Measurements from ENCODE around the gene SNX25.
"Not testable (repeated sequence)": the region's sequence is repeated elsewhere in the genome, so short reads cannot be mapped to it uniquely, and the experiment has no call there.

Gene SNX25

DNA sequence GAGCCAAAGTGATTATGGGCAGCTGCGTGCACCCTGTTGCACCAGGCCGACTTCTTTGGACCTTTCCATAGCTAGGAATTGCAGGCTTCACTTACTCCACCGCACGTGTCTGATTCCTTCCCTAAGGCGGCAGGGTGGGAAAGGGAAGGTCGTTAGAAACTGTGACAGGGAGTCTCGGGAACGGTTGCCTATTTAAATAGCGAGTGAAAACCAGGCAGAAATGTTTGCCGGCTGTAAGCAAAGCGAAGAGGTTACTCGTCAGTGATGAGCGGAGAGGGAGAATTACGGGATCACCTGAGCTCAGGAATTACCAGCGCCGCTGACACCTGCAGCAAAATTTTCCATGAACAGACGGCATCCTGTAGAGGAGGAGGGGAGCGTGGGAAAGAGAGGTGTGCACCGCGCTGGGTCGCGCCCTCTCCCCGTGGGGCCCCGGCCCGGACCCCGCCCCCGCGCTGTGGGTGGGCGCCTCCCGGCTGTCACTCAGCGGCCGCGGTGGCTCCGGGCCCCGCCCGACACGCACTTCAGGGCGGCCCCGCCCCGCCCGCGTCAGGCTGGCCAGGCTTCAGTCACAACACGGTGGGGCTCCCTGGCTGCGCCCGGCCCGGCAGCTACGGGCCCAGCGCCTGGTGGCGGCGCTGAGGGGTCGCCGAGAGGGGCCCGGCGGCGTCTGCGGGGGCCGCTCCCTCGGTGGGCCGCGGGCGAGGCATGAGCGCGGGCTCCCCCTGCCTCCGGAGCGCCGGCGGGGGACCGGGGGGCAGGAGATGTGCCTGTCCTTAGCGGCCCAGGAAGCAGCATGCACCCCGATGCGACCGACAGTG is at the start of gene SNX25:
TSS of gene SNX25 (plus strand) at position 568 of the 821 bp plus-strand sequence. CDS start at position 797, 229 bp downstream.
- peak; percentile 73 for DNase-seq (ENCODE audit: low read depth)

DNA sequence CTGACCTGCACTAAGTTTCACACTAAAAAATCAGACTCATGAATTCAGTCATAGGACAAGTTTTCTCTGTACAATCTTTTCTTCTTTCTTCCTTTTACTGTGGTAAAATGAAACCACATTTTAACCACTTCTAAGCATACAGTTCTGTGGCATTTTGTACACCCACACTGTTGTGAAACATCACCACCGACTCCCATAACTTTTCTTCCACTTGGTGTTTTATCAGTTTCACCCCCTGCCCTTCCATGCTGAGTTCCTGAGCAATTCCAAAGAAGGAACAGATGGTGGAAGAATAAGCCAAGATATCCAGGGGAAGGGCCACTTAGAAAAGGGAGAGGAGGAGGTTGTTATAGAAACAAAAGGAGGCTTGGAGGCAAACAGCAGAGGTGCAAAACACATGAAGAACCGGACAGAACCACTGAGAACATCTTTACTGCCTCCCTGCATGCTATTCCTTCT is 43.8 kb upstream of the SNX25 start:
- no peak for DNase-seq (ENCODE audit: low read depth)

DNA sequence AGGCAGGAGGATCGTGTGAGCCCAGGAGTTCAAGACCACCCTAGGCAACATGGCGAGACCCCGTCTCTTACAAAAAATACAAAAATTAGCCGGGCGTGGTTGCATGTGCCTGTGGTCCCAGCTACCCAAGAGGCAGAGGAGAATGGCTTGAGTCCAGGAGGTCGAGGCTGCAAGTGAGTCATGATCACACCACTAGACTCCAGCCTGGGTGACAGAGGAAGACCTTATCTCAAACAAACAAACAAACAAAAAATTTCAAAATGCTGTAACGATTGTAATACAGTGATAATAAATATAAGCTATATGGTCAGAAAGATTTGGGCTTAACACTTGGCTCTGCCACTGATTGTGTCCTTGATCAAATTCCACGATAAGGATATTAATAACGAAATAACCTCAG is 42.2 kb upstream of the SNX25 start:
- DNase-seq (ENCODE audit: low read depth): no peak

DNA sequence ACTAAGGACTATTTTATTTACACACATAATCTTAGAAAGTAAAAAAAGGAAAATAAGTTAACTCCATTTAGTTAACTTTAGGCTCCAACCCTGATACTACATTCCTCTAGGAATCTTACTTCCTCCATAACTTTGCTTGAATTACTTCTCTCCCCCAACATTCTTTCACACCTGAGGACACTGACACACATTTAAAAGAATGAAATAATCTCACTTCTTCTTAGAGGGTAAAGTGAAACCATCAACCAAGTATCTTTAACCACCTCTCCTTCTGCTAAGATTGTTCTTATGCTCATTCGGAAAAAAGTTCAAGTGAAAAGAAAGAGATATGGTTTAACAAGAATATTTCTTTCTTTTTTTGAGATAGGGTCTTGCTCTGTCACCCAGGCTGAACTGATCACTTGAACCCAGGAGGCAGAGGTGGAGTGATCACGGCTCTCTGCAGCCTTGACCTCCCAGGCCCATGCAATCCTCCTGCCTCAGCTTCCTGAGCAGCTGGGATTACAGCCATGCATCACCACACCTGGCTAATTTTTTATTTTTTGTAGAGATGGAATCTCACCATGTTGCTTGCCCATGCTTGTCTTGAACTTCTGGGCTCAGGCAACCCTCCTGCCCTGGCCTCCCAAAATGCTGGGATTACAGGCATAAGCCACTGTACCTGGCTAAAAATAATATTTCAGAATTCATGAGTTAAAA is 37.9 kb upstream of the SNX25 start:
- no peak for DNase-seq (ENCODE audit: low read depth)

DNA sequence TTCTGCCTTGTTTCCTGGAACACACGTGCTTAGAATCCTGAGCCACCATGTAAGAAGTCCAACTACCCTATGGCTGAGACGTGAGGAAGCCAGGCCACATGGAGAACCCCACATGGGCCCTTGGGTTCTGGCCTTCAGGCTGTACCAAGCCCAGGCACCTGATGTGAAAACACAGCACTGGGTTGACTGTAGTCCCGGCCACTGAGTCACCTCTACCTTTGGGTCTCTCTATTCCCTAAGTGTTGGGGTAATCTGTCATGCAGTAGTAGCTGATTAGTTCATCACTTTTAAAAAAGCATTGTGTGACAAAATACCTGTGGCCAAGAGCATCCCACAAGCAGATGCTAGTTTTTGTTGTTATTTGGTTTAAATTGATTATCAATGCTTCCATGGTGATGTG is 29.9 kb upstream of the SNX25 start:
- no peak for DNase-seq (ENCODE audit: low read depth)

DNA sequence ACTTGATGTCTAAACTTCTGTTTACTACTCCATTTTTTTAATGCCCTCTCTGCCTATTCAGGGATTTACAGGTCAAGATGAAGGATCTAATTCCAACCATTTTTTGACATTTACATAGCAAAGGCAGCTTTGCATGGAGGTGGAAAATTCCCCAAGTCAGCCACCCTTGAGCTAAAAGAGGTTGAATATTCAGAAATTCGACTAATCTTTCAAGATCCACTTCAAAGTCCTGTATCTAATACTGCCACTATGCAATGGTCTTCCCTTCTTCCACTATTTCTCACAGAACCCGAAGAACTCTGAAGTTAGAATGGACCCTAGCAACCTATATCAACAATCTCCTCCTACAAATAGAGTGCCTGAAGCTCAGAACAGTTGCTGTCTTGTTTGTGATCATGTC is 27.2 kb upstream of the SNX25 start:
- no peak for DNase-seq (ENCODE audit: low read depth)

DNA sequence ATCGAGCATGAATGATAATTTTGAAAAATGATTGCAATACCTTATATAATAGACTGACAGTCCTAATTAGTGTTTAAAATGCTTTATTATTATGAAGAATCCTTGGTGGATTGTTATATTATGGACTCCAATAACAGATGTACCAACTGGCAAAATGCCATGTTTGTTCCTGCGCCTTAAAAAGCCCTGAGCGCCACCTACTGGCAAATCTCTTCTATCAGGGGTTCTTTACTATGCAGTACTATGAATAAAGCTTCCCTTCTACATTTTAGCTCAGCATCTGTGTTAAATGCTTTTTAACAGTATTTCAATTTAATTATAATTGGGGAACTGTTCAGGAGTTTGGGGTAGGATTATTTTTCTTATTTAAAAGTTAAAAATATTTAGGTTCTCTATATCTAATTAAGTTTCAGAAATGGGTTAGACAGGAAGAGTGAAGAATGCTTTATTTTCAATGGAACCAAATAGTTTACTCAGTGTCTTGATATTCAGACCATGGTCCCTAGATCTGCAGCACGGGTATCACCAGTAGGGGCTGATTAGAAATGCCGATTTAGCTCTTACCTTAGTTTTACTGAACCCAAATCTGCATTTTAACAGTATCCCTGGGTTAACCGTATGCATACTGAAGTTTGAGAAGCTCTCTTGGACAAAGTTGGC is 25.6 kb upstream of the SNX25 start:
- peak; percentile 72 for DNase-seq (ENCODE audit: low read depth)

DNA sequence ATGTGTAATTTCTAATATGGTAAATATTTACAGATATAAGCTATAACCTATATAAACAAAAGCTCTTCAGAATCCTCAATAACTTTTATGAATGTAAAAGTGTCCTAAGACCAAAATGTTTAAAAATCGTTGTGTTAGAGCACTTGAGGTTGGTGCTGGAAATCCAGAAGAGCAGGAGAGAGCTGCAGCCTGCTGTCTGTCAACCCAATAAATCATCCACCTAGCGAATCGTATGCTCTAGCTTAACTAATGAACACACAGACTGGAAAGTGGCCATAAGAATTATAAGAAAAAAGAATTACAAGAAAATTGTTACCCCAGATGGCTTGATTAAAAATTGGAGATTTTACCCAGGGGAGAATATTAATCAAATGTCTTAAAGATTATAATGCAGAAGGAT is 22.6 kb upstream of the SNX25 start:
- DNase-seq (ENCODE audit: low read depth): no peak

DNA sequence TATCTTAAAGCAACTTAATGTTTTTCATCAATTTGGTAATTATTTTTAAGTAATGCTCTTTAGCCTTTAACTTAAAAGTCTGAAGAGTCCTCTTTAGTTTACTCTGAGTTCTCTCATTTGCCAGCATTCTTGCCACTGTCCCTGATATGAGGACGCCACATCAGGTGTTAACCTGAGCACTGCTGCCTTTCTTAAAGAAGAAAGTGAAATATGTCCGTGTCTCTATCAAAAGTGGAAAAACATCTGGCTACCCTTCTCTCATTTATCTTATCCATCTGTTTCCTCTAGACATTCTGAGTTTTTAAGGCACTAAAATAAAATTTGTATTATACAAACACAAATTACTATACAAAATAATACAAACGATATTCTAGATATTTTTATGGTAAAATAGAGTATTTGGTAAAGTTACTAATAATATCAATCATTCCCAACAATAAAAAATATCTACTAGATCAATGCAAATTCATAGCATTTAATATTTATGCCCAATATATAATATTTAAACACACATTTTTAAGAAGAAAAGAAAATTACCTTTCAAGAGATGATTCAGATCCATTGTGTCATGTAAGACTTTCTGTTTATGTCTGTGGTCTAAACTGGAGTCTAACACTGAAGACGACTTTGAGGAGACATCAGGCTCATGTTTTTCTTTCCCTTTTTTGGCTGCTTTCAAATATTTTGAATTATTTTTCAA is 19.6 kb upstream of the SNX25 start:
- no peak for DNase-seq (ENCODE audit: low read depth)

DNA sequence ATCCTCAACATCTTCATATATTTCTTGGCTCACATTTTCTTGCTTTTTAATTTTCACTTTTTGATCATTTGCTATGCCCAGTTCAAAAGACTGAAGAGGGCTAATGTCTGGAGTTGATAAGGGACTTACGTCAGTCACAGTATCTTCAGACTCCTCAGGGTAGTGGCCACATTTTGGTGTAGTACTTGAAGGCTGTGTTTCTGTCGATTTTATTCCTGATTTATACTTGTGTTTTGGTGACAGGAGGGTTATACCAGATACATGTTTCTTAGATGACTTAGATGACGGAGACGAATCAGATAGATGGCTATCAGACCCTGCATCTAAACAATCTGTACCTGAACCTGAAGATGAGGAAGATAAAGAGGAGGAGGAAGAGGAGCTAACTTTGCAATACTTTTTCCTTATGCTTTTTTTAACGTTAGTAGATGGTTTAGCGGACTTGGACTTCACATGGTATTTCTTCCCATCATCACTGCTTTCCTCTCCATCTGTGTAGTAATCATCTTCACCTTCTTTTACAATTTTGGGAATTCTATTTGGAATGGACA is 19.0 kb upstream of the SNX25 start:
- no peak for DNase-seq (ENCODE audit: low read depth)

DNA sequence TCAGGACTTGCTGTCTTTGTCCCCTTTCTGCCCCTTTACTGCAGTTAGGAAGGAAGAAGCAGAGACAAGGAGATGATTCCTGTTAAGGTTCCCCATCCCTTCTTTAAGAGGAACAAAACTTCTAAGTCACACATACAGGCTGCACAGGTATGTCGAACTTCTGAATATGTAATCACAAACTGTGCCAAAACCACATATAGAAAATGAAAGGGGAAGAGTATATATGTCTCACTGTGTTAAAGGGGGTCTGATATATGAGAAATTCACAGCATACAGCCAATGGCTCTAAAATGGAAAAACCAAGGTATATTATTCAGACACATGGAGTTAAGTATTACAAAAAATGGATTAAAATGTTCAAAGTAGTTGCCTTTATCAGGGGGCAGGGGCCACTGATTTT is 17.3 kb upstream of the SNX25 start:
- DNase-seq (ENCODE audit: low read depth): no peak

DNA sequence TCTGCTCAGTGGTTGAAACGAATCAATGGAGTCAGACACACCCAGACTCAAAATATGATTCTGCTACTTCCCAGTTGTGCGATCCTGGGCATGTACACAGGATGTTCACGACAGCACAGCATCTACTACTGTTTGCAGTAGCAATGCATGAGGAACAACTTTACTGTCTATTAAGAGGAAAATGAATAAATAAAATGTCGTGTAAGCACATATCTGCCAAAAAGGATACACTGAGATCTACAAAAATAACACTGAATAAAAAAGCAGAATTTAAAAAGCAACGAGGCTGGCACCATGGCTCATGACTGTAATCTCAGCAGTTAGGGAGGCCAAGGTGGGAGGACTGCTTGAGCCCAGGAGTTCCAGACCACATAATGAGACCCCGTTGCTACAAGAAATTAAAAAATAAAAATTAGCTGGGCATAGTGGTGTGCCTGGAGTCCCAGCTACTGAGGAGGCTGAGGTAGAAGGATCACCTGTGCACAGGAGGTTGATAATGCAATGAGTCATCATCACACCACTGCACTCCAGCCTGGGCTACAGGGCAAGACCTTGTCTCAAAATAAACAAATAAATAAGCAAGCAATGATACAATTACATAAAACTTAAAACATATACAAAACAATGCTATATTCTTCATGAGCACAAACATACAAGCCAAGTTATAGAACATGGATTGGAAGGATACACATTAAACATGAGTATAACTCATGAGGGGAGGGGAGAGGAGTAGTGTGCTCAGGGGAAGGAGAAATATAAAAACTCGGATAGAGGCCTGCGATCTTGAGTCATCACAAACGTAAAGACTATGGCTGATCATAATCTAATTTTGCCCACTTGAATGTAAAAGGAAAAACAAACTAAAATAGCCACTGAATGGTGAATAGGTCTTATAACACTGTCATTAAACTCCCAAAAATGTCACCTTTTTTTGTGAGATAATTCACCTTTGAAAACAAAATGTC is 14.2 kb upstream of the SNX25 start:
- DNase-seq (ENCODE audit: low read depth): no peak

DNA sequence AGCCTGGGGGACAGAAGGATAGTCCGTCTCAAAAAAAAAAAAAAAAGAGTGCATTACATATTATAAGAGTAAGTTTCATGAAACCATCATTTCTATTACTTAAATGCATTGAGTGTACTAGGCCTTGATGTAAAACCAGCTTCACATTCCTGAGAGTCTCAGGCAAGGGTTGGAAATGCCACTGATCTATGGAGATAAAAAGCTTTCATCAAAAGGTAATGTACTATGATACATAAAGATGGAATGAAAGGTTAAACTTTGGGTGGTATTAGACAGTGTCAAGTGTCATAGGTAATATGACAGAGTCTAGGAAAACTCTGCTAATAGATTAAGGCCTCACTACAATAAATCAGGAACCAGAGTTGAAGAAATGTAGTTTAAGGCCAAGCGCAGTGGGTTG is 13.0 kb upstream of the SNX25 start:
- DNase-seq (ENCODE audit: low read depth): no peak

DNA sequence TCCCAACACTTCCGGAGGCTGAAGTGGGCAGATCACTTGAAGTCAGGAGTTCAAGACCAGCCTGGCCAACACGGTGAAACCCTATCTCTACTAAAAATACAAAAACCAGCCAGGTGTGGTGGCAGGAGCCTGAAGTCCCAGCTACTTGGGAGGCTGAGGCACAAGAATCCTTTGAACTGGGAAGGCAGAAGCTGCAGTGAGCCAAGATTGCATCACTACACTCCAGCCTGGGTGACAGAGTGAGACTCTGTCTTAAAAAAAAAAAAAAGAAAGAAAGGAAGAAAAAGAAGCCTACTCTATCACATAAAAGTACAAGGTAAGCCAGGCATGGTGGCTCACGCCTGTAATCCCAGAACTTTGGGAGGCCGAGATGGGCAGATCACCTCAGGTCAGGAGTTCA is 11.2 kb upstream of the SNX25 start:
- DNase-seq (ENCODE audit: low read depth): not testable (repeated sequence)

DNA sequence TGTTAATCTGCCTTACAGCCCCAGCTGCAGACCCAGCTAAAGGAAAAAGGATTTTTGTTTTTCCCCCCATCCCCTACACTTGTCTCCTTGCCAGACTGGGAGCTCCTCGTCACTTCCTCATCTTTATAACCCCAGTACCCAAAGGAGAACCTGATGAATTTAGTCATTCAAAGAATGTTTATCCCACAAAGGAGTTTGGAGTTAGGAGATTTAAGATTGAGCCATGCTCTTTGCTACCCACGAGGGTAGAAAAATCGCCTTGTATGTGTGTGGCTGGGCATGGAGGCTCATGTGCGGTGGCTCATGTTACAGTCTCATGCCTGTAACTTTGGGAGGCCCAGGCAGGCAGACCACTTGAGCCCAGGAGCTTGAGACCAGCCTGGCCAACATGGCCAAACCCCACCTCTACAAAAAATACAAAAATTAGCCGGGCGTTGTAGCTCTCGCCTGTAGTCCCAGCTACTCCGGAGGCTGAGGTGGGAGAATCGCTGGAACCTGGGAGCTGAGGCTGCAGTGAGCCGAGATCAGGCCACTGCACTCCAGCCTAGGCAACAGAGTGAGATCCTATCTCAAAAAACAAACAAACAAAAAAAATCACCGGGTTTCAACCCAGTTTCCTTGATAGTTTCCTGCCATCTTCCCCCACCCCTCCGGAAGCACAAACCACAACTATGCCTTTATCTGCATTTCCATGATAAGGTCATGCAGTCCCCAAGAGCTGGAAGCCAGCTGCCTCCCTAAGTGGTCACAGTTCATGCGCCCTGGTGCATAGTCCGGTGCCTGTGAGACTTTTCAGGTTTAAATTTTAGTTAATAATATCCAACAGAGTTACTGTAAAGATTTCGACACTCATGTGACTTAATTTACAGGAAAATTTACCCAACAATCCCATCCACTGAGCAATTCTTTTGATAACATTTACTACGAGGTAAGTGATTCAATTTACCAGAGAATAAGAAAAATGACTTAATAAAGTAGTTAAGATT is 7.1 kb upstream of the SNX25 start:
- DNase-seq (ENCODE audit: low read depth): no peak

DNA sequence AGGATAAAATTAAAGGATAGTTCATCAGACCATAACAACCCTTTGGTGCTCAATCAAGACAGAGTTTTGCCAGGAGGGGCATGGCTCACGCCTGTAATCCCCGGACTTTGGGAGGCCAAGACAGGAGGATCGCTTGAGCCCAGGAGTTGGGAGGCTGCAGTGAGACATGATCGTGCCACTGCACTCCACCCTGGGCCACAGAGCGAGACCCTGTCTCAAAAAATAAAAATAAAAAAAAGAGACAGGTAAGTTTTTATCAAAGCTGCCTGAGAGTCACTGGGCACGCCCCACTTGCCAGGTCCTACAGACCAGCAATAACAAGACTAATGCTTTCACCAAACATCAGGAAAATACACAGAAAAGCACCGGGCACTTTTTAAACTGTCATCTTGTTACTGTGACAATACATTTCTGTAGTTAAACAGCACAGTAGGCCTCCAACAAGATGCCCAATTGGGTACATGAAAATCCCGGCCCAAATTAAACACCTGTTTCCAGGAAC is 6.4 kb upstream of the SNX25 start:
- no peak for DNase-seq (ENCODE audit: low read depth)

DNA sequence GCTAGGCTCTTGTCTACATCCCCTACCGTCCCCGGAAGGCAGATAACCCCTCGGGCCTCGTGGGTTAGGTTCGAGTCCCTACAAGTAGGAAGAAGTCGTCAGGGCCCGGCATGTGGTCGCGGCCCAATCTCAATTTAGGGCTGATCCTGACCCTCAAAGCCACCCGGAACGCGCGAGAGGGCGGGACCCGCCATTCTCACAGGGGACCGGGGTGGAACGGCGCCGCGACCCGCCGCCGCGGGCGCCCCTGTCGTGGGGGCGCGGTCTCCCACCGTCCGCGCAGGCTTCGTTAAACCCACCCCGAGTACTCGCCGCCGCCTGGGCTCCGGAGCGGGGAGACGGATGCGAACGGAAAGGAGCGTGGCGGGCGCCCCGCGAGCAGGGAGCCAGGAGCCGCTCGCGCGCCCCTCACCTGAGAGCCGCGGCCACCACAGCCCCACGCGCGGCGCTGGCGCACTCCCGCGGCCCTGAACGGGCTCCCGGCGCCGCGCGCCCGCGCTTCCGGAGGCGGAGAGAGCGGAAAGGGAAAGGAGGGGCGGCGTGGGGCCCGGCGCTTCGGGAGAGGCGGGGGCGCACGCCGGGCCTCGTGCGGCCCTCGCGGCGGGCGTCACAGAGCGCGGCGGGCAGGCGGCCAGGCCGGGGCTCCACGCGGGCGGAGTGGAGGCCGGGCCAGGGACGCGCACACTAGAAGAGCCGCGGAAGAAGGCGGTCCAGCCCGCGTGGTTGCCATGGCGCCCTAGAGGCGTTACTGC is 5.7 kb upstream of the SNX25 start, which contains the start of gene CFAP97:
TSS of gene CFAP97 (minus strand) at position 515 of the 752 bp plus-strand sequence. CDS start 12,804 bp downstream, outside the sequence.
- DNase-seq (ENCODE audit: low read depth): peak; percentile 70

DNA sequence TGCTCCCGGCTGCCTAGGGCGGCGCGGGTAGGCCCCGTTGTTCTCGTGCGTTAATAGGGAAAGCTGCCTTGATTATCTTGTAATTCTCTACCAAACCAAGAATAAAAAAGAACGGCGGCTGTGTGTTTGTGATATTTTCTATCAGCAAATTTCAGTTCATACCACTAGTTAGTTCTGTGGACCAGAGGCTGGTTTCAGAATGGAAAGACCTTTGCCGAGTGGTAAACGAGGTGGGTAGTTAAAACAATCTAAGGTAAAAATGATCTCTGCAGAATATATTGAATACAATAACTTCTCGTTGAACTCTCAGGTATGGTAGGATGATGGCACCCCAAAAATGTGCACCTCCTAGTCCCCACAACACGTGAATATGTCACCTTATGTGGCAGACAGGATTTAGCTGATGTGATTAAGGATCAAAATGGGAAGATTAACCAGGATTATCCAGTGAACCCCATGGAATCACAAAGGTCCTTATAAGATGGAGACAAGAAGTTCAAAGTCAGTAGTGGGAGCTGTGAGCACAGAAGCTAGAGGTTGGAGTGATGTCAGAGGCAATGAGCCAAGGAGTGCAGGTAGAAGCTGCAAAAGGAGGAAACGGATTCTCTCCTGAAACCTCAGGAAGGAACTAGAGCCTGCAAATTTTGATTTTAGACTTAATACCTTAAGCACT is 5.0 kb upstream of the SNX25 start:
- no peak for DNase-seq (ENCODE audit: low read depth)

Data from activated gamma-delta T cell treated with anti-CD3 and anti-CD28 coated beads, Interleukin-2, amount 50 U/mL, for 16 hours (primary cell).